Muscle layer of duodenum (tissue), 2 donors: Measurements from ENCODE around the gene RUFY4.

Source experiments
- H3K27ac ChIP-seq: one replicate; pipeline ENCODE4 v1.7.0; 2013; ENCODE audit warnings: mild to moderate bottlenecking, low read length
- H3K27me3 ChIP-seq: one replicate; pipeline ENCODE4 v1.7.0; 2013; ENCODE audit warnings: low read depth, mild to moderate bottlenecking, control low read depth, low read length
- H3K36me3 ChIP-seq, 2 donors: one replicate each; pipeline ENCODE4 v1.7.0; 2013; ENCODE audit warnings: low read length in 2 of 2, control low read depth in 1 of 2, mild to moderate bottlenecking in 1 of 2; ENCODE audit not compliant: insufficient read depth in 2 of 2, control insufficient read depth in 1 of 2
- H3K4me1 ChIP-seq, 2 donors: one replicate each; pipeline ENCODE4 v1.7.0; 2013; ENCODE audit warnings: low read length in 2 of 2, mild to moderate bottlenecking in 2 of 2, control low read depth in 1 of 2, moderate library complexity in 1 of 2; ENCODE audit not compliant: insufficient read depth in 2 of 2, control insufficient read depth in 1 of 2
- H3K4me3 ChIP-seq, 2 donors: one replicate each; pipeline ENCODE4 v1.7.0; 2013; ENCODE audit warnings: low read length in 2 of 2, low read depth in 1 of 2, mild to moderate bottlenecking in 1 of 2
- H3K9me3 ChIP-seq, 2 donors: one replicate each; pipeline ENCODE4 v1.7.0; 2013; ENCODE audit warnings: low read length in 2 of 2, control low read depth in 1 of 2, mild to moderate bottlenecking in 1 of 2; ENCODE audit not compliant: control insufficient read depth in 1 of 2
- donor health status: healthy.

Gene RUFY4

GRCh38 chr2:218026676-218027425 lies 42.2 kb upstream of the RUFY4 start:
- Histone ChIP-seq H3K36me3 (no peaks in the 10 kb centered on the region), H3K4me1 (peaks cover 0 to 4% of the 10 kb centered on the region in 2 donors), H3K9me3 (no peaks in the 10 kb centered on the region), H3K4me3 (no peak overlapping the region), H3K27ac (no peak overlapping the region), H3K27me3 (no peaks in the 10 kb centered on the region)

DNA sequence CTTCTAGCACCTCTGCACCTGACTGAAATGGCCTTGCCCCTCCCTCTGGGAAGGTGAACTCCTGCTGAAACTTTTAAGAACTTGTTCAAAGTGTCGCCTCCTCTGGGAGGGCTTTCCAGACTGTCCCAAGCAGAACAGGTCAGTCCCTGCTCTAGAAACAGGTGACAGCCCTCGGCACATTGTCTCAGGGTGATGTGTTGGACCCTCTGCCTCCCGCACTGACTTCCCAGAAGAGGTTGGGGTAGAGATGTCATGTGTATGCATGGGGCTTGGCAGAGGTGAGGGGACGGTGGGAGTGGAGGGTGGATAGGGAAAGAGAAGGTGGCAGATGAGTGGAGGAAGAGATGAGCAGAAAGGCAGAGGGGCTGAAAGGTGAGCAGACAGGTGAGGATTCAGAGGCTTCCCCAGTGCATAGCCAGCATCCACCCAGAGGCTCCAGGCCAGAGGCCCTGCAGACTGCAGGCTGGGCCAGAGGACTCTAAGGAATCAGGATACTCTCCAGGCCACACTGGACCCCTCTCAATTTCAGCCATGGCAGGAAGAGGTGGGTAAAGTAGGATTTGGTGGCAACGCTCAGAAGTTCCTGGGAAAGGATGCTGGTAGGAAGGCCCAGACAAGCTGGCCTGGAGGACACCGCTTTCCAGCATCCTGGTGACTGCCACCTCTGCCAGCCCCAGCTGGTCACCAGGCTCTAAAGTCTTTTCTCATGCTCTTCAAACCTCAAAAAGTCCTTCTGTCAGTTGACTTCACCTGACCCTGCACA lies 41.4 kb upstream of the RUFY4 start:
- H3K36me3 ChIP-seq, result no peaks in the 10 kb centered on the region
- no peak overlapping the region for H3K27ac ChIP-seq
- no peak overlapping the region for H3K4me3 ChIP-seq
- H3K4me1 ChIP-seq, result peaks cover 0 to 3% of the 10 kb centered on the region in 2 donors
- no peaks in the 10 kb centered on the region for H3K9me3 ChIP-seq
- no peaks in the 10 kb centered on the region for H3K27me3 ChIP-seq

GRCh38 chr2:218028189-218028495 lies 40.9 kb upstream of the RUFY4 start:
- no peaks in the 10 kb centered on the region for H3K9me3 ChIP-seq
- H3K36me3 ChIP-seq, result no peaks in the 10 kb centered on the region
- peaks cover 0 to 3% of the 10 kb centered on the region in 2 donors for H3K4me1 ChIP-seq
- no peaks in the 10 kb centered on the region for H3K27me3 ChIP-seq
- no peak overlapping the region for H3K27ac ChIP-seq
- H3K4me3 ChIP-seq, result no peak overlapping the region

DNA sequence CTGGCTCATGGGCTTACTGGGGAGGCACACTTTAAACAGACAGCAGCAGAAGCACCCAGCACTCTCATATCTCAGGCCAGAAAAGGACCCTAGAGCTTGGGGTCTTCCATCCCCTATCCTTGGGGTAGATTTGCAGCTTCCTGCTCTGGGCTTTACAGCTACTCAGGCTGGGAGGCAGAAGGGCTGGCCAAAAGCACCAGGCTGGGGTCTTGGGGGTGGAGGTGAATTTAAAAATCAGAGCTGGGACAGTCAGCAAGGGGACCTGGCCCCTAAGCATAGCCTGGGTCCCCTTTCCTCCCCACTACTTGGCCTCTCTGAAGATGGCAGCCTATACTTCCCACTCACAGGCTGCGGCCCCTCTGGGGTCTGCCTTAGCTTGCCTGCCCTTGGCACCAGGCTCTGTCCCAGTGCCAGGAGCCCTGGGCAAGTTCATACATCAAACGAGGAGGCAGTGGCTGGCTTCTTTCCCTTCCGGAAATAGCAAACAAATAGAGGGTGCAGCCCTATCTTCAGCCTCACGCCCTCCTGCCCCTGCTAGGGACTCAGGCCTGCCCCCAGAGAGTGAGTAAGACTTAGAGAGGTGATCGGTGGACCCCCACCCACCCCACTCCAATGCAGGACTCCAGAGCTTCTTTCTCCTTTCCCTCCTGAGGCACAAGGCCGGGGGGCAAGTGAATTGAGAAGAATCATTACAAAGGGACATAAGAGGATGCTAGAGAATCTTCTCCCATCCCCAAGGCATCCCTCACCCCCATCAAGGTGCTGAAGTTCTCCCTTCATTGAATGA lies 40.3 kb upstream of the RUFY4 start:
- Histone ChIP-seq H3K4me1 (peaks cover 0 to 3% of the 10 kb centered on the region in 2 donors), H3K27me3 (no peaks in the 10 kb centered on the region), H3K27ac (no peak overlapping the region), H3K4me3 (no peak overlapping the region), H3K36me3 (no peaks in the 10 kb centered on the region), H3K9me3 (no peaks in the 10 kb centered on the region)

DNA sequence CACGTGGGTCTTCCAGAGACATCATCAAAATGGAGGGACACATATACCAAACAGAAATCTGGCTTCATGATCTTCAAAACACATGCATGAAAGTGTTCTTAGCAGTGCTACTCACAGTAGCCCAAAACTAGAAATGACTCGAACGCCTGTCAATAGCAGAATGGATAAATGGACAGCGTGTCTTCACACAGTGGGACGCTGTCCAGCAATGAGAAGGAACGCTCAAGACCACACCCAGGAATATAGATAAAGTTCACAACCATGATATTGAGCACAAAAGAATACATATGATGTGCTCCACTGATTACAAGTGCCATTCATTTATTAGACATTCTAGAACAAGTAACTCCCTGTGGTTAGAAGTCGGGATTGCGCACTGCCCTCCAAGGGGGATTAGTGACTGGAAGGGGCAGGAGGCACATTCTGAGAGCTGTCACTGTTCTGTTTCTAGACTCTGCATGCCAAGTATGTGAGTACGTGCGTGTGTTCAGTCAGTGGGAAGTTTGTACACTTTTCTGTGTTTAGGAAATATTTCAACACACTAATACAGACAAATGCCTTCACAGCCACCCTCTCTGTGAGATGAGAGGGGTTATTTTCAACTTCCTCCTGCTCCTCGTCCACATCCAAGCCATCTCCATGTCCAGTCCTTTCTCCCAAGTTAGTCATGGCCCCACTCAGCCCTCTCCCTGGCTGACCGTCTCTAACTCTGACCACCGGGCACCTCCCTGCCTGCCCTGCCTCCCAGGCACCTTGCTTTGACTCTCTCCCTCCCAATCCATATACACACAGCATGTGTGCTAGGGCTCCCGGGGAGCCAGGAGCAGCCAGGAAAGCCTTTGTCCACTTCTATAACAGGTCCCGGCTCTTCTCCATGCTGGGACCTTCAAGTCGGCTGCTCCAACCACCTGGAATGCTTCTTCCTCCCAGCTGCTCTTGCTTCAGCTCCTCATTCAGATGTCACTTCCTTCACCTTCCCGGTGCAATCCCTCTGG lies 39.4 kb upstream of the RUFY4 start:
- H3K4me1 ChIP-seq, result peaks cover 0 to 3% of the 10 kb centered on the region in 2 donors
- no peaks in the 10 kb centered on the region for H3K27me3 ChIP-seq
- H3K4me3 ChIP-seq, result no peak overlapping the region
- no peak overlapping the region for H3K27ac ChIP-seq
- no peaks in the 10 kb centered on the region for H3K9me3 ChIP-seq
- H3K36me3 ChIP-seq, result no peaks in the 10 kb centered on the region

DNA sequence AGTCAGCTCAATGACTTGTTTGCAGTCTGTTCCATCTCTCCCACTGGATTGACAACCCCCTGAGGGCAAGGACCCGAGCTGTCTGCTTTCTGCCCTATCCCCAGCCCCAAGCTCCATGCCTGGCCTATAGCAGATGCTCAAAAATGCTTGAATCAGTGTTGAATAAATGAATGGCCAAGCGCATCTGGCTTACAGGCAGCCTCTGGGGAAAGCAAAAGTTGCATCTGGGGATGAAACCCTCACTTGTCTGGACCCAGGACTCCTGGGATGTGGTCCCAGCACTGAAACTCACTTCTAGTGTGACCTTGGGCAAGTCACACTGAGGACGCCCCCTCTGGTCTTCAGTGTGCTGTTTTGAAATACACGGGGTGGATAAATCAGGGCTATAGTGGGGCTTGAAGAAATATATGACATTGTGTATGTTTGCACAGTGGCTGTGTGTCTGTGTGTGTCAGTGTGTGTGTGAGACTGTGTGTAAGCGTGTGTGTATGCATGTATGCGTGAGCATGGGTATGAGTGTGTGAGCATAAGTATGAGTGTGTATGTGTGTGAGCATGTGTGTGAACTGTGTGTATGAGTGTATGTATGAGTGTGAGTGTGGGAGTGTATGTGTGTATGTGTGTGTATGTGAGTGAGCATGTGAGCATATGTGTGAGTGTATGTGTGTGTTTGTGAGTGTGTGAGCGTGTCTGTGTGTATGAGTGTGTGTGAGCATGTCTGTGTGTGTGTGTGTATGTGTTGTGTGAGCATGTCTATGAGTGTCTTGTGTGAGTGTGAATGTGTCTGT lies 38.5 kb upstream of the RUFY4 start:
- Histone ChIP-seq H3K9me3 (no peaks in the 10 kb centered on the region), H3K4me3 (no peak overlapping the region), H3K27ac (no peak overlapping the region), H3K4me1 (peaks cover 0 to 3% of the 10 kb centered on the region in 2 donors), H3K27me3 (no peaks in the 10 kb centered on the region), H3K36me3 (no peaks in the 10 kb centered on the region)

- Histone ChIP-seq H3K36me3 (no peaks in the 10 kb centered on the region), H3K27ac (no peak overlapping the region), H3K27me3 (no peaks in the 10 kb centered on the region), H3K4me1 (peaks cover 0 to 3% of the 10 kb centered on the region in 2 donors), H3K9me3 (no peaks in the 10 kb centered on the region), H3K4me3 (no peak overlapping the region)
These were observed 37.8 kb upstream of the RUFY4 start for GRCh38 chr2:218031261-218031660.

DNA sequence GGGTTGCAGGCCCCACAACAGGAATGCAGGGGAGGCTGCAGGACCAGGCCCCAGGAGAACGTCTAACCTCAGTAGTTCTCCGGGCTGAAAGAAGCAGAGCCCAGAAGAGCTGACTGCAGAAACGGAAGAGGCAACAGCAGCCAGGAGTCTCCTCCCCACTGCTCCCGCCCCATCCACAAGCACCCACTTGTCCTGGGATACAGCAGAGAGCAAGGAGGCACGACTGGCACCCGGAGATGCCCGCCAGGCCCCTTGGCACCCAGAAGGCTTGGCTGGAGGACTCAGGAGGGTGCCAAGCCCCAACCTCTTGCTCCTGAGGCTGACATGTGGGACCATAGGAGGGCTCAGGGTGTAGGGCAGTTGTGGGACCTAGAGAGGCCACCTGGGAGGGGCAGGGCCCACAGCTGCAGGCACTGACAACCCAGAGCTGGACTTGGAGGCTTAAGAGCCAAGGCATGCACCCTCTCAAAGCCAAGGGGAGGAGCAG lies 37.2 kb upstream of the RUFY4 start:
- Histone ChIP-seq H3K4me1 (peaks cover 0 to 3% of the 10 kb centered on the region in 2 donors), H3K27me3 (no peaks in the 10 kb centered on the region), H3K4me3 (no peak overlapping the region), H3K9me3 (no peaks in the 10 kb centered on the region), H3K36me3 (no peaks in the 10 kb centered on the region), H3K27ac (no peak overlapping the region)

GRCh38 chr2:218032336-218033171 lies 36.5 kb upstream of the RUFY4 start:
- Histone ChIP-seq H3K9me3 (no peaks in the 10 kb centered on the region), H3K27me3 (no peaks in the 10 kb centered on the region), H3K4me1 (peaks cover 0 to 3% of the 10 kb centered on the region in 2 donors), H3K27ac (no peak overlapping the region), H3K36me3 (no peaks in the 10 kb centered on the region), H3K4me3 (no peak overlapping the region)
